ENCODE measurements around the gene HGF. TPM values are rescaled to one million over a fixed set of nuclear protein-coding genes. Genes with fewer than 3 reads are reported as not detected.

The HGF gene
- total and polyA plus RNA-seq, 10 of the 15 experiments (the other 5 are each of a cell fraction or from before 2014, with no cell fraction given) = 0.10 to 1.7 (median 0.99) TPM

GRCh38 chr7:81684514-81685269 lies 85.2 kb downstream of the HGF start (continued):
- TF ChIP-seq, protein P1, sequence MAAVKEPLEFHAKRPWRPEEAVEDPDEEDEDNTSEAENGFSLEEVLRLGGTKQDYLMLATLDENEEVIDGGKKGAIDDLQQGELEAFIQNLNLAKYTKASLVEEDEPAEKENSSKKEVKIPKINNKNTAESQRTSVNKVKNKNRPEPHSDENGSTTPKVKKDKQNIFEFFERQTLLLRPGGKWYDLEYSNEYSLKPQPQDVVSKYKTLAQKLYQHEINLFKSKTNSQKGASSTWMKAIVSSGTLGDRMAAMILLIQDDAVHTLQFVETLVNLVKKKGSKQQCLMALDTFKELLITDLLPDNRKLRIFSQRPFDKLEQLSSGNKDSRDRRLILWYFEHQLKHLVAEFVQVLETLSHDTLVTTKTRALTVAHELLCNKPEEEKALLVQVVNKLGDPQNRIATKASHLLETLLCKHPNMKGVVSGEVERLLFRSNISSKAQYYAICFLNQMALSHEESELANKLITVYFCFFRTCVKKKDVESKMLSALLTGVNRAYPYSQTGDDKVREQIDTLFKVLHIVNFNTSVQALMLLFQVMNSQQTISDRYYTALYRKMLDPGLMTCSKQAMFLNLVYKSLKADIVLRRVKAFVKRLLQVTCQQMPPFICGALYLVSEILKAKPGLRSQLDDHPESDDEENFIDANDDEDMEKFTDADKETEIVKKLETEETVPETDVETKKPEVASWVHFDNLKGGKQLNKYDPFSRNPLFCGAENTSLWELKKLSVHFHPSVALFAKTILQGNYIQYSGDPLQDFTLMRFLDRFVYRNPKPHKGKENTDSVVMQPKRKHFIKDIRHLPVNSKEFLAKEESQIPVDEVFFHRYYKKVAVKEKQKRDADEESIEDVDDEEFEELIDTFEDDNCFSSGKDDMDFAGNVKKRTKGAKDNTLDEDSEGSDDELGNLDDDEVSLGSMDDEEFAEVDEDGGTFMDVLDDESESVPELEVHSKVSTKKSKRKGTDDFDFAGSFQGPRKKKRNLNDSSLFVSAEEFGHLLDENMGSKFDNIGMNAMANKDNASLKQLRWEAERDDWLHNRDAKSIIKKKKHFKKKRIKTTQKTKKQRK (IDR thresholded peaks at IDR 0.05; ENCODE audit: low read depth, low read length) = no peak
- TF ChIP-seq POLR2A (IDR thresholded peaks at IDR 0.05; ENCODE audit: low read depth, low read length) (no peak), NFIC (IDR thresholded peaks at IDR 0.05; ENCODE audit: low read depth, low read length) (peak; percentile 34; the same call in 1 of the 2 replicates), PAX8 (IDR thresholded peaks at IDR 0.05) (no peak), ATF7 (IDR thresholded peaks at IDR 0.05; ENCODE audit: low read depth) (peak; percentile 89), MYC (IDR thresholded peaks at IDR 0.05; ENCODE audit: insufficient read depth, insufficient read length, insufficient replicate concordance, low read length, severe bottlenecking) (no peak), MEF2A (IDR thresholded peaks at IDR 0.05; ENCODE audit: insufficient read depth, low read depth, low read length) (no peak), BCL3 (IDR thresholded peaks at IDR 0.05; ENCODE audit: borderline replicate concordance, insufficient read depth, low read depth, low read length, poor library complexity, severe bottlenecking) (peak; percentile 76), RELA (IDR thresholded peaks at IDR 0.05; ENCODE audit: borderline replicate concordance, partially characterized antibody) (no peak), NR2C2 (IDR thresholded peaks at IDR 0.05; ENCODE audit: borderline replicate concordance, control insufficient read depth, insufficient read length, low read depth) (no peak), SUPT20H (IDR thresholded peaks at IDR 0.05; ENCODE audit: borderline replicate concordance, control insufficient read depth, low read depth, low read length) (no peak), MLLT1 (IDR thresholded peaks at IDR 0.05) (no peak), GATAD2B (conservative IDR thresholded peaks at IDR 0.05; ENCODE audit: low read depth) (peak; percentile 85), CREM (IDR thresholded peaks at IDR 0.05; ENCODE audit: low read depth) (peak; percentile 86), GABPA (IDR thresholded peaks at IDR 0.05; ENCODE audit: low read depth) (no peak), JUND (IDR thresholded peaks at IDR 0.05; ENCODE audit: low read depth, low read length) (peak; percentile 71; the same call in 1 of the 2 replicates), EP300 (IDR thresholded peaks at IDR 0.05; ENCODE audit: borderline replicate concordance in 1 of 2, control insufficient read depth in 1 of 2, low read depth in 2 of 2, low read length in 2 of 2) (peak; percentile 36 to 85; a peak in 2 of 4 replicates), ESRRA (IDR thresholded peaks at IDR 0.05; ENCODE audit: low read length) (no peak), ZNF207 (IDR thresholded peaks at IDR 0.05; ENCODE audit: borderline replicate concordance) (no peak), POLR2AphosphoS2 (IDR thresholded peaks at IDR 0.05; ENCODE audit: low read depth, low read length) (no peak), TCF7 (IDR thresholded peaks at IDR 0.05; ENCODE audit: borderline replicate concordance) (no peak), KDM1A (IDR thresholded peaks at IDR 0.05; ENCODE audit: borderline replicate concordance) (no peak), ZZZ3 (IDR thresholded peaks at IDR 0.05; ENCODE audit: control insufficient read depth, insufficient read length, low read depth) (no peak), RBBP5 (conservative IDR thresholded peaks at IDR 0.05) (no peak), HCFC1 (IDR thresholded peaks at IDR 0.05; ENCODE audit: low read length) (no peak), YBX1 (IDR thresholded peaks at IDR 0.05) (peak; percentile 72; the same call in 1 of the 2 replicates)

Measured in GM12878 (cell line).